Testis (tissue), 3 donors: Measurements from ENCODE around the gene CABP4. TPM values are rescaled to one million over a fixed set of nuclear protein-coding genes. Genes with fewer than 3 reads are reported as not detected.

Experiments used
- DNase-seq: peaks from one replicate; pipeline ENCODE4 v3.0.0-alpha.2; 2019
- H3K27ac ChIP-seq, 2 donors: fragments of 200-600 bp; sonication (generic); one replicate each; pipeline ENCODE4 v1.5.1; 2019
- H3K27me3 ChIP-seq: fragments of 200-600 bp; sonication (generic); one replicate; pipeline ENCODE4 v1.5.1; 2019
- H3K36me3 ChIP-seq: fragments of 200-600 bp; sonication (generic); one replicate; pipeline ENCODE4 v1.5.1; 2017; ENCODE audit warnings: low read depth; ENCODE audit errors: missing control alignments
- H3K4me1 ChIP-seq: fragments of 200-600 bp; sonication (generic); one replicate; pipeline ENCODE4 v1.5.1; 2019
- H3K4me3 ChIP-seq, 2 donors: fragments of 200-600 bp; sonication (generic); one replicate each; pipeline ENCODE4 v1.5.1; 2017 to 2019
- H3K9me3 ChIP-seq: fragments of 200-600 bp; sonication (generic); one replicate; pipeline ENCODE4 v1.5.1; 2017
- CTCF ChIP-seq, 3 experiments: fragments of 450-650 bp in 2 of 3; fragments of 200-600 bp in 1 of 3; sonication (generic) in 1 of 3; IDR thresholded peaks; one replicate each; pipeline ENCODE4 v1.5.1; 2016 to 2019; ENCODE audit warnings: antibody characterized with exemption in 3 of 3, mild to moderate bottlenecking in 2 of 3, moderate library complexity in 1 of 3
- POLR2A ChIP-seq: fragments of 450-650 bp; IDR thresholded peaks from one replicate; pipeline ENCODE4 v1.6.1; 2017; ENCODE audit warnings: antibody characterized with exemption, mild to moderate bottlenecking, moderate library complexity
- WGBS, 2 donors: methylation state at CpG; one replicate each; pipeline ENCODE4 v1.1.5; 2018; 5-methylcytosine and 5-hydroxymethylcytosine counted together
- intact Hi-C: fragments of 100-400 bp; cut with DNase I; formaldehyde crosslinking; loops from one replicate; pipeline ENCODE4 v1.15.1; 2023; ENCODE audit warnings: low total_unique reads
- polyA plus RNA-seq: library from polyadenylated mRNA; stranded (reverse); fragments of 350-450 nt; fragmentation: Illumina TruSeq; extraction: RNeasy Lipid Tissue Mini Kit (QIAGEN cat#74804); gene quantifications from one replicate; pipeline ENCODE4 v1.2.3, GENCODE V29; 2014; ENCODE audit warnings: low read depth, low replicate concordance; ENCODE audit not compliant: insufficient read depth
- total RNA-seq, 2 donors: library from RNA; depleted of rRNA; stranded (reverse); fragments of >200 nt; gene quantifications; one replicate each; pipeline ENCODE4 v1.2.3, GENCODE V29; 2016

Gene CABP4
- total and polyA plus RNA-seq, 3 donors from 2014 or later: 0.87 to 1.2 (median 0.98) TPM

- 64 to 72% methylated on average over 3 to 13 of the region's 15 CpGs for WGBS, 2 donors
- intact Hi-C loops: no loop called here
- no peak for DNase-seq
- Histone ChIP-seq H3K9me3 (no peaks in the 10 kb centered on the region), H3K4me1 (peaks cover 7% of the 10 kb centered on the region), H3K4me3 (no peak overlapping the region), H3K27me3 (no peaks in the 10 kb centered on the region), H3K27ac (no peak overlapping the region), H3K36me3 (no peaks in the 10 kb centered on the region)
- TF ChIP-seq POLR2A (no peak), CTCF (IDR thresholded peaks at IDR 0.05) (no peak)
These were observed 44.8 kb upstream of the CABP4 start for GRCh38 chr11:67410369-67410831.

GRCh38 chr11:67410984-67411784 lies 44.0 kb upstream of the CABP4 start:
- no peaks in the 10 kb centered on the region for H3K9me3 ChIP-seq
- H3K27ac ChIP-seq: no peak overlapping the region
- DNase-seq: no peak
- H3K4me3 ChIP-seq: no peak overlapping the region
- intact Hi-C loops: no loop called here
- 69 to 78% methylated on average over 11 to 17 of the region's 17 CpGs for WGBS, 2 donors
- no peaks in the 10 kb centered on the region for H3K36me3 ChIP-seq
- no peak for TF ChIP-seq POLR2A
- no peak for TF ChIP-seq CTCF (IDR thresholded peaks at IDR 0.05)
- no peaks in the 10 kb centered on the region for H3K27me3 ChIP-seq
- peaks cover 7% of the 10 kb centered on the region for H3K4me1 ChIP-seq

GRCh38 chr11:67411785-67412152 lies 43.4 kb upstream of the CABP4 start:
- Histone ChIP-seq H3K9me3 (no peaks in the 10 kb centered on the region), H3K4me3 (no peak overlapping the region), H3K27ac (no peak overlapping the region), H3K27me3 (no peaks in the 10 kb centered on the region), H3K36me3 (no peaks in the 10 kb centered on the region), H3K4me1 (peaks cover 7% of the 10 kb centered on the region)
- no peak for TF ChIP-seq POLR2A
- no peak for TF ChIP-seq CTCF (IDR thresholded peaks at IDR 0.05)
- intact Hi-C loops: no loop called here
- no peak for DNase-seq
- WGBS, 2 donors: 36 to 47% methylated on average over 7 of the region's 7 CpGs

GRCh38 chr11:67412495-67413179 lies 42.5 kb upstream of the CABP4 start:
- H3K27ac ChIP-seq: no peak overlapping the region
- TF ChIP-seq POLR2A: no peak
- no peak for TF ChIP-seq CTCF (IDR thresholded peaks at IDR 0.05)
- H3K36me3 ChIP-seq: no peaks in the 10 kb centered on the region
- H3K4me1 ChIP-seq: peaks cover 10% of the 10 kb centered on the region
- no peaks in the 10 kb centered on the region for H3K9me3 ChIP-seq
- H3K4me3 ChIP-seq: no peak overlapping the region
- intact Hi-C loops: no loop called here
- DNase-seq: no peak
- WGBS, 2 donors: 44 to 53% methylated on average over 3 to 9 of the region's 9 CpGs
- no peaks in the 10 kb centered on the region for H3K27me3 ChIP-seq
